ENCODE results near the gene CDRT15L2. TPM values are rescaled to one million over a fixed set of nuclear protein-coding genes. Genes with fewer than 3 reads are reported as not detected.
"Not testable (repeated sequence)": the region's sequence is repeated elsewhere in the genome, so short reads cannot be mapped to it uniquely, and the experiment has no call there.

The CDRT15L2 gene
- total RNA-seq, 1 experiment from 2014 or later = not detected

DNA sequence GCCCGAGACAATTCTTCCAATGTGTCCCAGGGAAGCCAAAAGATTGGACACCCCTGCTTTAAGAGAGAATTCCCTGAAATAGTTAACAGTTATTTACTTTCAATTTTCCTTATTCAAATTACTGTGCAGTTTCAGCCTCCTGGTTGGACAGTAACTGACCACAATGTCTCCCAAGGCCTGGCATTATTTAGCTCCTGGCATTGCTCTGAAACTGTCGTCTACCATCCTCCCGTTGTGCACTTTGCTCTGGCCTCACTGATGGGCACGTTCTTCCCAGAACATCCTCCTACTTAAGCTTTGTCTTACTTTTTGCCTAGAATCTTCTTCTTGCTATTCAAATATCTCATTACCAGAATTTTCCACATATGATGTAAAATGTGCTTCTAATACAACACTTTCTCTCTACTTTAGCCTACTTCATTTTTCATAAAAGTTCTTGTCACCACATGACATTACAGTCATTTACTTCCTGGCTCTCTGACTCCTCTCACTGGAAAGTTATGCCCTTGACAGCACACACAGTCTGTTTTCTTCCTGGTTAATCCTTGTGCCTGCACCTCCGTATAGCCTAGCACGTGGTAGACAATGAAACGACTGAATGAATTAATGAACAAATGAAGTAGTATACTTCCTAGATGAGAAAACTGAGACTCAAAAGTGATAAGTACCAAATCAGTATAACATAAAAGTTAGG is 37.5 kb upstream of the CDRT15L2 start:
- H3K9me3 ChIP-seq (ENCODE audit: insufficient read depth, low read depth); H3K79me2 ChIP-seq (ENCODE audit: low read depth); H3K4me2 ChIP-seq; intact Hi-C loops (cut with micrococcal nuclease; ENCODE audit: unreplicated experiment); H3K27me3 ChIP-seq (ENCODE audit: insufficient read depth, low read depth); H3K4me3 ChIP-seq; H2AFZ ChIP-seq; H3F3A ChIP-seq (ENCODE audit: insufficient read depth, low read depth); BruUV-seq (replicated peaks); DNase-seq; H3K9me2 ChIP-seq (ENCODE audit: insufficient read depth); H4K20me1 ChIP-seq (ENCODE audit: insufficient read depth); H3K36me3 ChIP-seq (ENCODE audit: low read depth); POLR2A ChIA-PET (ENCODE audit: unreplicated experiment); H3K27ac ChIP-seq; H3K4me1 ChIP-seq (replicated peaks; ENCODE audit: insufficient read depth): not testable (repeated sequence)
- CTCF ChIA-PET = interaction anchor here (0.6 kb wide), 1 partner anchor 579 kb away, joined by 4 read pairs; no protein-coding TSS in a partner anchor

DNA sequence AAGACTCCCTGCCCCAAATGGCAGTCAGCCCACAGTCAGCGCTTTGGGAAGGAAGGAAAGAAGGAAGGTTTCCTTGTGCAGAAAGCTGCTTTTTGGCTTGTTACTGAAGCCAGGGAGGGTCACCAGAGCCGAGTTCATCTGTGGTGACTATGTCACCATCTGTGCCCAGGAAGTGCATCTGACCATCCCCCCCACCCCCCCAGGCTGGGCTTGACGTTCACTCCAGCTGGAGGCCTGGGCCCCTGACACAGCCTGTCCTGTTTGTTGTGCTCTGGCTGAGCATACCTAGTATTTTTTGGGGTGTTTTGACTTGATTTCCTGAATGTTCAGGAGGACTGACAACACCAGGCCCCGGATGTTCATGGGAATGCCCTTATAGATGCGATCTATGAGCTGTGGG is 31.6 kb upstream of the CDRT15L2 start:
- H3K27me3 ChIP-seq (ENCODE audit: insufficient read depth, low read depth); H3K36me3 ChIP-seq (ENCODE audit: low read depth); H2AFZ ChIP-seq; H3K9me3 ChIP-seq (ENCODE audit: insufficient read depth, low read depth); BruUV-seq (replicated peaks); H3K9me2 ChIP-seq (ENCODE audit: insufficient read depth); intact Hi-C loops (cut with micrococcal nuclease; ENCODE audit: unreplicated experiment); H3F3A ChIP-seq (ENCODE audit: insufficient read depth, low read depth); H4K20me1 ChIP-seq (ENCODE audit: insufficient read depth); CTCF ChIA-PET; H3K27ac ChIP-seq; H3K79me2 ChIP-seq (ENCODE audit: low read depth); H3K4me2 ChIP-seq; POLR2A ChIA-PET (ENCODE audit: unreplicated experiment); DNase-seq; H3K4me3 ChIP-seq; H3K4me1 ChIP-seq (replicated peaks; ENCODE audit: insufficient read depth): not testable (repeated sequence)

DNA sequence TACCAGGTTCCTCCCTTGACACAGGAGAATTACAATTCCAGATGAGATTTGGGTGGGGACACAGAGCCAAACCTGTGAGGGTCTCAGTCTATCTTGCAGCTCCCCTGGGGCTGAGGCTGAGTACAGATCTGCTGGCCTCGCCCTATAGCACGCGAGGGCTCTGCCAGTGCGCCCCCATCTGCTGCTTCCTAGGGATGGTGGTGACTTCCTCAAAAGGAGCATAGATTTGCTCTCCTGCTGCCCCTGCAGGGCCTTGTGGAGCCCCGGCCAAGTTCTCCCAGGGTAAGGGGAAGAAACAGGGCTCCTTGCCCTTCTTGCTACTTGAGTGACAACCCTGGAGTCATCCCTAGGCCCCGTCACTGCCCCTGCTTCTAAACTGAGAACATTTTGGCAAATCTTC is 26.6 kb upstream of the CDRT15L2 start:
- not testable (repeated sequence) for H3K79me2 ChIP-seq (ENCODE audit: low read depth); BruUV-seq (replicated peaks)

DNA sequence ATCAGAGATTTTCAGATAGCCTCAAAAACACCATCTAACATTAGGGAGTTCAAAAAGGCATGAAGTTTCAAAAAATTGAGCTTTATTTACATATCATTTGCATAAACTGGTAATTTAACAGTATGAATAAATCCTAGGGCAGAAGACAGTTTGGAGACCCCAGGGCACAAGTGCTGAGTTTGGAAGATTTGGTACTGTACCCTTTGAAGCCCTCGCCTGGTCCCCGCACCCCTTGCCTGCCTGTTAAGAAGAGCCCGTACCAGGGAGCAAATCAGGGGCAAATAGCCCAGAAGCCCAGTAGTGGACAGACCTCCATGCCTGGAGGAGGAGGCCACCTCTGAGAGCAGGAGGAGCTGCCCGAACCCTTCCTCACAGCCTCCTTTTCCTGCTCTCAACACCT is 24.8 kb upstream of the CDRT15L2 start:
- H2AFZ ChIP-seq; H3K27me3 ChIP-seq (ENCODE audit: insufficient read depth, low read depth); H3F3A ChIP-seq (ENCODE audit: insufficient read depth, low read depth); H3K36me3 ChIP-seq (ENCODE audit: low read depth); H3K4me1 ChIP-seq (replicated peaks; ENCODE audit: insufficient read depth); H3K27ac ChIP-seq; POLR2A ChIA-PET (ENCODE audit: unreplicated experiment); H3K79me2 ChIP-seq (ENCODE audit: low read depth); BruUV-seq (replicated peaks); DNase-seq; H3K4me3 ChIP-seq; H3K4me2 ChIP-seq; CTCF ChIA-PET; H3K9me2 ChIP-seq (ENCODE audit: insufficient read depth); H4K20me1 ChIP-seq (ENCODE audit: insufficient read depth); intact Hi-C loops (cut with micrococcal nuclease; ENCODE audit: unreplicated experiment); H3K9me3 ChIP-seq (ENCODE audit: insufficient read depth, low read depth): not testable (repeated sequence)

More for the DNA sequence above, 26.6 kb upstream of the CDRT15L2 start:
- intact Hi-C loops (cut with micrococcal nuclease; ENCODE audit: unreplicated experiment); H4K20me1 ChIP-seq (ENCODE audit: insufficient read depth); CTCF ChIA-PET; H3K27me3 ChIP-seq (ENCODE audit: insufficient read depth, low read depth); H3K27ac ChIP-seq; H3K9me3 ChIP-seq (ENCODE audit: insufficient read depth, low read depth); H3K9me2 ChIP-seq (ENCODE audit: insufficient read depth); H3K36me3 ChIP-seq (ENCODE audit: low read depth); H3K4me2 ChIP-seq; POLR2A ChIA-PET (ENCODE audit: unreplicated experiment); H3K4me3 ChIP-seq; H2AFZ ChIP-seq; H3K4me1 ChIP-seq (replicated peaks; ENCODE audit: insufficient read depth); DNase-seq; H3F3A ChIP-seq (ENCODE audit: insufficient read depth, low read depth): not testable (repeated sequence)

DNA sequence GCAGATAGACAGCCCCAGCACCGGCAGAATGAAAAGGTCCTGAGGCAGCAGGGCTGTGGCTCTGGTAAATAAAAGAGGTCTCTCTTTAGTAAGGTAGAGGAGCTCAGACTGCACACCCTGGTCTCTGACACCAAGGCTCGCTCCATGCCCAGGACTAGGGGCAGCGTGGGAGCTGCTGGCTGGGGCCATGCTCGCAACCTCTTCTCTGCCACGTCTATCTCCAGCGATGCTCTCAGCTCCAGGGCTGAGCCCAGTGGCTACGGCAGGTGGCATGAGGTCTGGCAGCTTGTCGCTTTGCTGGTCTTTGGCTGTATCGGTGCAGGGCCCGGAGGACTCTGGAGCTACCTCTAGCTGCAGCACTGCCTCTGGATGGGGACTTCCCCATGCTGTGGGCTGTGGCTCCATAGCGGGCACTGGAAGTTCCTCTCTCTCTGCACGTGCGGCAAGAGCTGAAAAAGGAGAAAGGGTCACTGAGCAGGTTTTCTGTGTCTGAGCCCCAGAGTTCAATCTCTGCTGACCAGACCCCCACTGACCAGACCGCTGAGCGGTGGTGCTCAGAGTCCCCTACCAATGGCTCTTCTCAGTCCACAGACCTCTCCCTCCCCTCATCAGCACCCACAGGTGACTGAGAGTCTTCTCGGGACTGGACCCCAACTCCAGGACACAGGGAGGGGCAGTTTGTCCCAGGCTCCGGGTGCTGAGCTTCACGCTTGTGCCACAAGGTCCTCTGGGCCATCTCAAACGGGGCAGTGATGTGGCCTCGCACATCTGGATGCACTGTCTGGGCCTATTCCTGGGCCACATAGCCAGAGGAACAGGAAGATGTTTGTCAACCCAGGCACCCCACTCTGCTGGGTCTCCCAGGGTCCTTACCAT is 24.2 kb upstream of the CDRT15L2 start:
- H3K79me2 ChIP-seq (ENCODE audit: low read depth); H3K9me2 ChIP-seq (ENCODE audit: insufficient read depth); H3K36me3 ChIP-seq (ENCODE audit: low read depth); intact Hi-C loops (cut with micrococcal nuclease; ENCODE audit: unreplicated experiment); H3K4me1 ChIP-seq (replicated peaks; ENCODE audit: insufficient read depth); H4K20me1 ChIP-seq (ENCODE audit: insufficient read depth); H2AFZ ChIP-seq; DNase-seq; H3K9me3 ChIP-seq (ENCODE audit: insufficient read depth, low read depth); H3K4me3 ChIP-seq; H3K27ac ChIP-seq; H3K4me2 ChIP-seq; H3F3A ChIP-seq (ENCODE audit: insufficient read depth, low read depth); CTCF ChIA-PET; BruUV-seq (replicated peaks); H3K27me3 ChIP-seq (ENCODE audit: insufficient read depth, low read depth); POLR2A ChIA-PET (ENCODE audit: unreplicated experiment): not testable (repeated sequence)

DNA sequence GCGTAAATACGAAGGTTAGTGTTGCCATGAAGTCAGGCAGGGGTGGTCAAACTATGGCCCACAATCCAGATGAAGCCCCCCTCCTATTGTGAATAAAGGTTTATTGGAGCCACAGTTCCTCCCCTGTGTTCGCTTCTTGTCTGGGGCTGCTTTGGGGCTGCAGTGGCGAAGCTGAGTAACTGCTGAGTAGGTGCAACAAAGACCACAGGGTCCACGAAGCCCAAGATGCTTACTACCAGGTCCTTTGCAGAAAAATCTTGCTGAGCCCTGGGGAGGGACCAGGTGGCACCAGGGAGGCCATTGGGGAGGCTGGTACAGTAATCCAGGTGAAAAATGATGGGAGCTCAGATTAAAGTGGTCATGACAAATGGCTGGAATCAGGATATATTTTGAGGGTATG is 21.4 kb upstream of the CDRT15L2 start:
- H3K4me1 ChIP-seq (replicated peaks; ENCODE audit: insufficient read depth); H4K20me1 ChIP-seq (ENCODE audit: insufficient read depth); H3K4me2 ChIP-seq; H3K27ac ChIP-seq; H3K27me3 ChIP-seq (ENCODE audit: insufficient read depth, low read depth); H2AFZ ChIP-seq; DNase-seq; H3K9me2 ChIP-seq (ENCODE audit: insufficient read depth); H3K4me3 ChIP-seq; BruUV-seq (replicated peaks); H3K36me3 ChIP-seq (ENCODE audit: low read depth); H3K79me2 ChIP-seq (ENCODE audit: low read depth); POLR2A ChIA-PET (ENCODE audit: unreplicated experiment); CTCF ChIA-PET; intact Hi-C loops (cut with micrococcal nuclease; ENCODE audit: unreplicated experiment); H3K9me3 ChIP-seq (ENCODE audit: insufficient read depth, low read depth); H3F3A ChIP-seq (ENCODE audit: insufficient read depth, low read depth): not testable (repeated sequence)

DNA sequence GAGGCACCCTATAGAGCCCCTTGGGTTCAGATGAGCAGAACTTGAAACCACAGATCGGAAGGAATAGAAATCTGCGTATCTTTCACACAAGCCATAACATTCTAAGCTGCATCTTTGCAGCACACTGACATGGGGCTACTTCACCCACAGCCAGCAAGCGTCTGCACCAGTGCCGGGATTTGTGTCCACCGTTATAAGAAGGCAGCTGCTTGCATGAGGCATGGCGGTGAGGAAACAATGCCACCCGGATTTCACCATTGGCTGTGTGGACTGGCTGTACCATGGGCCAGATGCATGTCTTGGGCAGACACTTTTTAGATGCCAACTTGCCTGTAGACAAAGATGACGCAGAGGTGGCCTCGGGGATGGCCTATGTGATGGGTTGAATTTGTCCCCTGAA is 20.5 kb upstream of the CDRT15L2 start:
- H3F3A ChIP-seq (ENCODE audit: insufficient read depth, low read depth); H4K20me1 ChIP-seq (ENCODE audit: insufficient read depth); H3K27ac ChIP-seq; DNase-seq; CTCF ChIA-PET; H3K27me3 ChIP-seq (ENCODE audit: insufficient read depth, low read depth); H3K4me3 ChIP-seq; POLR2A ChIA-PET (ENCODE audit: unreplicated experiment); H3K4me1 ChIP-seq (replicated peaks; ENCODE audit: insufficient read depth); H3K79me2 ChIP-seq (ENCODE audit: low read depth); H3K9me2 ChIP-seq (ENCODE audit: insufficient read depth); H2AFZ ChIP-seq; H3K9me3 ChIP-seq (ENCODE audit: insufficient read depth, low read depth); H3K36me3 ChIP-seq (ENCODE audit: low read depth); BruUV-seq (replicated peaks); H3K4me2 ChIP-seq; intact Hi-C loops (cut with micrococcal nuclease; ENCODE audit: unreplicated experiment): not testable (repeated sequence)

Measured in PC-9 (cell line).